ENCODE results near the gene PIGA.
A peak's percentile ranks its signal among the peaks of the same experiment; 100 is the strongest.

Gene PIGA, protein sequence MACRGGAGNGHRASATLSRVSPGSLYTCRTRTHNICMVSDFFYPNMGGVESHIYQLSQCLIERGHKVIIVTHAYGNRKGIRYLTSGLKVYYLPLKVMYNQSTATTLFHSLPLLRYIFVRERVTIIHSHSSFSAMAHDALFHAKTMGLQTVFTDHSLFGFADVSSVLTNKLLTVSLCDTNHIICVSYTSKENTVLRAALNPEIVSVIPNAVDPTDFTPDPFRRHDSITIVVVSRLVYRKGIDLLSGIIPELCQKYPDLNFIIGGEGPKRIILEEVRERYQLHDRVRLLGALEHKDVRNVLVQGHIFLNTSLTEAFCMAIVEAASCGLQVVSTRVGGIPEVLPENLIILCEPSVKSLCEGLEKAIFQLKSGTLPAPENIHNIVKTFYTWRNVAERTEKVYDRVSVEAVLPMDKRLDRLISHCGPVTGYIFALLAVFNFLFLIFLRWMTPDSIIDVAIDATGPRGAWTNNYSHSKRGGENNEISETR

DNA sequence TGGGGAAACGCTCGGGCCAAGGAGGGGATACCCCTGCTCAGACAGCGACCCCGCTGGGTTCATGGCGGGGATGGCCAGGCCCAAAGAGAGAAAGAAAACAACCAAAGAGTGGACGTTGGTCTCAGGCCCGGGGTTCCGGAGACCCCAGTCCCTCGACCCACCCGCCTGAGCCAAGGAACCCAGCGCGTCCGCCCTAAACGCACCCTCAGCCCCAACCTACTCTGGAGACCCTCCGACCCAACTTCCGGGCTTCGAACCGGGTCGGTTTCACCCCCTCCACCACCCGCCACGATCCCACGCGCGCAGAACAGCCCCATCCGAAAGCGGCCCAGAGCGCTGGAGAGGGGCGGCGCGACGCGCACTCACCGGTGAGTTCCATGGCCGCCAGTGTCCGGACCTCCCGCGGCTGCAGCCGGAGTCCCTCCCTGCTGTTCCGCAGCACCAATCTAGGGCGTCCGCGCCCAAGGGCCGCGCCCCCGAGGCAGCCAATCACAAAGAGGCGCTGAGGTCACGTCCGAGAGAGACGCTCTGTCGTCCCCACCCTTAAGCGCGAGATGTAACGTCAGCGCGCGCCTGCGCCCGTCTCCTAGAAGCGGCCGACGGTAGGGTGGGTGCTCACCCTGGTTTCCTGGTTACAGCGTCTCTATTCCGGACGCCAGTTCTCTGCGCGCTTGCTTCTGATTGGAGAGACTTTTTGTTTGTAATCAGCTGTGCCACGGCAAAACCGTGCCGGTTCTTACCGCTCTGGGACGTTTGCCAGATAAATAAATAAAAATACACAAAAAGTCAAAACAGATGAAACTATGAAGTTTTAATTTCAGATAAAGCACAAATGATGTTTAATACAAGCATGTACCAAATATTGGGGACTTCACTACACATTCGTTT, at the start of gene PIGA:
Gene PIGA, minus strand, starts transcription at position 389 of the 888 bp plus-strand sequence. CDS start 3,593 bp downstream, outside the sequence.
- Mint-ChIP-seq H3K27me3 (peaks cover 9% of the 10 kb centered on the region), H3K4me3 (peak within 1 kb of the TSS; percentile 95), H3K9me3 (no peaks in the 10 kb centered on the region), H3K36me3 (ENCODE audit: low read depth) (peaks cover 30% of the 10 kb centered on the region), H3K27ac (peak within 1 kb of the TSS; percentile 94), H3K4me1 (ENCODE audit: low read depth) (no peaks in the 10 kb centered on the region)
- intact Hi-C loops (cut with micrococcal nuclease): loop anchor here (2.0 kb wide), 1 partner anchor 339 kb away; no protein-coding TSS in a partner anchor

GRCh38 chrX:15384304-15384703, 49.0 kb upstream of the PIGA start, which contains the start of gene VEGFD:
Gene VEGFD (minus strand): TSS chrX:15384413. CDS start chrX:15383946, 467 bp downstream.
- Mint-ChIP-seq H3K27ac (no peak within 1 kb of the TSS), H3K9me3 (no peaks in the 10 kb centered on the region), H3K4me3 (no peak within 1 kb of the TSS), H3K4me1 (ENCODE audit: low read depth) (no peaks in the 10 kb centered on the region), H3K27me3 (no peaks in the 10 kb centered on the region), H3K36me3 (ENCODE audit: low read depth) (no peaks in the 10 kb centered on the region)
- intact Hi-C loops (cut with micrococcal nuclease): no loop called here

- Mint-ChIP-seq H3K36me3 (ENCODE audit: low read depth) (no peaks in the 10 kb centered on the region), H3K4me3 (no peak overlapping the region), H3K9me3 (no peaks in the 10 kb centered on the region), H3K4me1 (ENCODE audit: low read depth) (no peaks in the 10 kb centered on the region), H3K27ac (no peak overlapping the region), H3K27me3 (peaks cover 2% of the 10 kb centered on the region)
- intact Hi-C loops (cut with micrococcal nuclease): no loop called here
Measured at GRCh38 chrX:15382813-15383212, 47.5 kb upstream of the PIGA start.

- Mint-ChIP-seq H3K9me3 (no peaks in the 10 kb centered on the region), H3K4me3 (no peak overlapping the region), H3K4me1 (ENCODE audit: low read depth) (no peaks in the 10 kb centered on the region), H3K27ac (no peak overlapping the region), H3K27me3 (peaks cover 2% of the 10 kb centered on the region), H3K36me3 (ENCODE audit: low read depth) (no peaks in the 10 kb centered on the region)
- intact Hi-C loops (cut with micrococcal nuclease): no loop called here
Measured at GRCh38 chrX:15376956-15377355, 41.6 kb upstream of the PIGA start.

DNA sequence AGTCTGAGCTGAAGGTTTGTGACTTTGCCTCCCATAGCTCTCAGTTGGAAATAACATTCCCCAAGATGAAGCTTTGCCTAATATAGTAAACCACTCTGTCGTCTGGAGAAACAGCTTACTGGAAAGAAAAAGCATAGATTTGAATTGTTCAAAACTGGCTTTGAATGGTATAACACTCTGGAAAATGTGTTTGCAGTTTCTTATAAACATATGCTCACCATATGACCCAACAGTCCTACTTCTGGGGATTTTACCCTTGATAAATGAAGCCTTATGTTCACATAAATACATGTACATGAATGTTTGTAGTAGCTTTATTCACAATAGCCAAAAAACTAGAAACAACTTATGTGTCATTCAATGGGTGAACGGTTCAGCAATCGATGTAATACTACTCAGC, 38.7 kb upstream of the PIGA start:
- intact Hi-C loops (cut with micrococcal nuclease): no loop called here
- no peak overlapping the region for H3K4me3 Mint-ChIP-seq

DNA sequence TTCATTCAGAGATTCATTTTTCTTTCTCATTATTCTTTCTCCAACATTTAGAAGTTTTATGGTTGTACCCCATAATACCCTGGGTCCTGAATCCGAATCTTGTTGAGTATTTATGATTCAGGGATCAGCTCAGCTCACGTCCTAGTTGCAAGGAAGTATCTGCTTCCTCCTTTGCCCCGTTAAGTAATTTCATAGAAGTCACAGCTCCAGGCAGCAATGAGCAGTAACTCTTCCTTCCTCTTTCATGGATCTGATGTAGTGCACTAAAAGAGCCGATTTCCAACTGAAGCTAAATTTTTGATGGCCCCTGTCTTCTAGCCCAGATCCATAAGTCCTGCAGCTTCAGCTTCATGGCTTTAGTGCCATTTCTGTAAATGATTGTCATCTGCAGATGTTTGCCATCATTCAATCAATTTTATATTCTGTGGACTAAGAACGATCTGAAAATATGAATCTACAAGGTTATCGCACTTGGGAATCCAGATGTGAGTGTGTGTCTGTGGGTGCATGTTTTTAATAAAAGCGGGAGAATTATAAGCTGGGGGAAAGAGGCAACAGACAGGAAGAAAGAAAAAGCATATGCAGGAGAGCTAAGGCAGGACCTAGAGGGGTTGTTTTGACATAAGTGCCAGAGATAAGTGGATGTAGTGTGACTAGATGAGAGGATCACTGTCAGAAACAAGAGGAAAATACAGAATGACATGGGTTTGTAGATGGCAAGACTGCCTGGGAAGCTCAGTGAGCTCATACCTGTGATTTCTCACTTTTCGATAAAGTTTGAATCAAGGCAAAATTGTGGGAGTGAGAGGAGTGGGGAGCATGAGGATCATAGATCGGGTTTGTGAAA, 31.4 kb upstream of the PIGA start:
- peaks cover 18% of the 10 kb centered on the region for H3K4me1 Mint-ChIP-seq (ENCODE audit: low read depth)
- no peaks in the 10 kb centered on the region for H3K36me3 Mint-ChIP-seq (ENCODE audit: low read depth)
- peak overlapping the region; percentile 37 for H3K27ac Mint-ChIP-seq
- intact Hi-C loops (cut with micrococcal nuclease): no loop called here
- H3K4me3 Mint-ChIP-seq: no peak overlapping the region
- H3K9me3 Mint-ChIP-seq: no peaks in the 10 kb centered on the region
- H3K27me3 Mint-ChIP-seq: no peaks in the 10 kb centered on the region

More for the DNA sequence above, 38.7 kb upstream of the PIGA start:
- H3K27ac Mint-ChIP-seq: no peak overlapping the region
- no peaks in the 10 kb centered on the region for H3K9me3 Mint-ChIP-seq
- H3K27me3 Mint-ChIP-seq: peaks cover 2% of the 10 kb centered on the region
- no peaks in the 10 kb centered on the region for H3K4me1 Mint-ChIP-seq (ENCODE audit: low read depth)
- no peaks in the 10 kb centered on the region for H3K36me3 Mint-ChIP-seq (ENCODE audit: low read depth)

DNA sequence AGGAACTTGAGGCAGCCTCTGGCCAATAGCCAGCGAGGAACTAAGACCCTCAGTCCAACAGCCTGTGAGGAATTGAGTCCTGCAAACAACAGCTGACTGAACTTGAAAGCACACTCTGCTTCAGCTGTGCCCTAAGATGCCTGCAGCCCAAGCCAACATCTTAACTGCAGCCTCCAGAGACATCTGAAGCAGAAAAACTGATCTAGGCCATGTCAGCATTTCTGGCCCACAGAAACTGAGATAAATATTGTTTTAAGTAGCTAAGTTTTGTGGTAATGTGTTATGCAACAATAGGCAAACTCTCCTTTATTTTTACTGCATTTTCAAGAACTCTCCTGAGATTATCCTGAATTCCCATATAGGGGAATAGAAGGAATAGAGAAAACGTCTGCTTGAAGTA, 24.4 kb upstream of the PIGA start:
- Mint-ChIP-seq H3K4me3 (no peak overlapping the region), H3K27ac (no peak overlapping the region), H3K4me1 (ENCODE audit: low read depth) (no peaks in the 10 kb centered on the region), H3K27me3 (no peaks in the 10 kb centered on the region), H3K9me3 (no peaks in the 10 kb centered on the region), H3K36me3 (ENCODE audit: low read depth) (no peaks in the 10 kb centered on the region)
- intact Hi-C loops (cut with micrococcal nuclease): no loop called here

DNA sequence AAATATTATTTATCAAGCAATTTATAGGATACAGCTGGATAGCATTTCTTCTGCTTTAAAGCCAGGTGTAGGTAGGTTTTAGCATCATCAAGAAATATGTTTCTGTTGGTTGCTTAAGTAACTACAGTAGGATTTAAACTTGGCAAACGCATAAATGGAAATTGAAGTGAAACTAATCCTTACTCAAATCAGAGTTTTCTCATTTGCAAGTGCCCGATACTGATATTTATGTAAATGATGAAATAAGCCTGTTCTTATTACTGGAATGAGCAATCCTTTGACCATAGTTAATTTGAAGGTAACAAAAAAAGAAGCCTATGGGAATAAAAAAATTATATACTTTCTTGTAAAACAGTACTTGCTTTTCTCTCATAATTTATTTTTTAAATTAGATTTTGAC, 23.2 kb upstream of the PIGA start:
- H3K27ac Mint-ChIP-seq: no peak overlapping the region
- no peaks in the 10 kb centered on the region for H3K9me3 Mint-ChIP-seq
- no peaks in the 10 kb centered on the region for H3K4me1 Mint-ChIP-seq (ENCODE audit: low read depth)
- H3K4me3 Mint-ChIP-seq: no peak overlapping the region
- intact Hi-C loops (cut with micrococcal nuclease): no loop called here
- H3K27me3 Mint-ChIP-seq: no peaks in the 10 kb centered on the region
- no peaks in the 10 kb centered on the region for H3K36me3 Mint-ChIP-seq (ENCODE audit: low read depth)

GRCh38 chrX:15356444-15356843, 21.1 kb upstream of the PIGA start:
- Mint-ChIP-seq H3K27me3 (no peaks in the 10 kb centered on the region), H3K36me3 (ENCODE audit: low read depth) (no peaks in the 10 kb centered on the region), H3K4me3 (no peak overlapping the region), H3K27ac (no peak overlapping the region), H3K9me3 (no peaks in the 10 kb centered on the region), H3K4me1 (ENCODE audit: low read depth) (no peaks in the 10 kb centered on the region)
- intact Hi-C loops (cut with micrococcal nuclease): no loop called here

DNA sequence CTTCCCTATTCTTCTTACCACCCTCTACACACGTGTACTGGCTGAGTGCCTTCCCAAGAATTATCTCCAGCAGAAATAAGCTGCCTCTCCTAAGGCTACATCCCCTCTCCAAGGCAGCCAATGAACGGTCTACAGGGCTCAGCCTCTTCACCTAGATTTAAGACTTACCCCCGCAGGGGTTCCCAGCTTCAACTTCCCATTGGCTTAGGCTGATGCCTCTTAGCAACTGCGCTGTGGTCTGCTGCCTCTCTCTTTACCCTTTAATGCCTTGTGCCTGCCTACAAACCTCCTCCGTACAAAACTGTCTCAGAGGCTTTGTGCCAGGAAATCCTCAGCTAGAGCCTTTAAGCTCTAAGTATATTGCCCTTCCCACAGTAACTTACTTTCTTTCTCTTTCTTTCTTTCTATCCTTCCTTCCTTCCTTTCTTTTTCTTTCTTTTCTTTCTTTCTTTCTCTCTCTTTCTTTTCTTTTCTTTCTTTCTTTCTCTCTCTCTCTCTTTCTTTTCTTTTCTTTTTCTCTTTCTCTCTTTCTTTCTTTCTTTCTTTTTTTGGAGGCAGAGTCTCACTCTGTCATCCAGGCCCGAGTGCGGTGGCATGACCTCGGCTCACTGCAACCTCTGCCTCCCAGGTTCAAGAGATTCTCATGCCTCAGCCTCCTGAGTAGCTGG, 15.1 kb upstream of the PIGA start:
- H3K4me1 Mint-ChIP-seq (ENCODE audit: low read depth): peaks cover 16% of the 10 kb centered on the region
- no peaks in the 10 kb centered on the region for H3K36me3 Mint-ChIP-seq (ENCODE audit: low read depth)
- no peaks in the 10 kb centered on the region for H3K9me3 Mint-ChIP-seq
- intact Hi-C loops (cut with micrococcal nuclease): no loop called here
- H3K27me3 Mint-ChIP-seq: peaks cover 9% of the 10 kb centered on the region
- H3K4me3 Mint-ChIP-seq: peak overlapping the region; percentile 56
- H3K27ac Mint-ChIP-seq: peak overlapping the region; percentile 56

- Mint-ChIP-seq H3K27me3 (peaks cover 11% of the 10 kb centered on the region), H3K27ac (no peak overlapping the region), H3K4me3 (no peak overlapping the region), H3K9me3 (no peaks in the 10 kb centered on the region), H3K4me1 (ENCODE audit: low read depth) (peaks cover 16% of the 10 kb centered on the region), H3K36me3 (ENCODE audit: low read depth) (no peaks in the 10 kb centered on the region)
- intact Hi-C loops (cut with micrococcal nuclease): loop anchor here (1.0 to 2.0 kb wide), 2 partner anchors 48 to 119 kb away; no protein-coding TSS in a partner anchor
Measured at GRCh38 chrX:15349046-15349445, 13.7 kb upstream of the PIGA start.

- Mint-ChIP-seq H3K4me3 (no peak overlapping the region), H3K9me3 (no peaks in the 10 kb centered on the region), H3K4me1 (ENCODE audit: low read depth) (peaks cover 16% of the 10 kb centered on the region), H3K27me3 (peaks cover 16% of the 10 kb centered on the region), H3K36me3 (ENCODE audit: low read depth) (no peaks in the 10 kb centered on the region), H3K27ac (no peak overlapping the region)
- intact Hi-C loops (cut with micrococcal nuclease): no loop called here
Measured at GRCh38 chrX:15345976-15346375, 10.7 kb upstream of the PIGA start.

DNA sequence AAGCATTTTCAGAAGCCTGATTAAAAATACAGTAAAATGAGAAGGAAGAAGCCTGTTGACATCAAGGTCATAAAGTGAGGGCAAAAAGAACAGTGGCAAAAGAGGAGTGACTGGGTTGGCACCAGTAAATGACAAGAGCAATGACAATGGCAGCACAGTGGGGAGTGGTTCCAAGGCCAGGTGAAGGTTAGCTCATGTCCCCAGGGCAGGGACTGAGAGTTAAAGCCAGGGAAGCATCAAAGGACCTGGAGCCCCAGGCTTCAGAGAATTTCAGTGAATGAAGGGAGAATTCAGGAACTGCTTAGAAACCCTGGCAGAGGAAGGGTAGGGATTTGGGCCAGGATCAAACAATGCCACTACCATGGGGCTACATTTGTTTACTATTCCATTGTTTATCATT, 8.8 kb upstream of the PIGA start:
- Mint-ChIP-seq H3K27me3 (peaks cover 23% of the 10 kb centered on the region), H3K36me3 (ENCODE audit: low read depth) (no peaks in the 10 kb centered on the region), H3K27ac (no peak overlapping the region), H3K4me1 (ENCODE audit: low read depth) (no peaks in the 10 kb centered on the region), H3K4me3 (no peak overlapping the region), H3K9me3 (no peaks in the 10 kb centered on the region)
- intact Hi-C loops (cut with micrococcal nuclease): no loop called here
